Amniotic epithelial cell (primary cell): ENCODE data around the gene SFSWAP.
"Not testable (repeated sequence)": the region's sequence is repeated elsewhere in the genome, so short reads cannot be mapped to it uniquely, and the experiment has no call there.

Experiments used
- DNase-seq: peaks from one replicate; pipeline ENCODE4 v3.0.0-alpha.2; 2010; ENCODE audit warnings: low read depth

The SFSWAP gene

GRCh38 chr12:131679816-131680215 lies 31.1 kb upstream of the SFSWAP start:
- DNase-seq, result not testable (repeated sequence)

GRCh38 chr12:131680392-131681256 lies 30.3 kb upstream of the SFSWAP start:
- DNase-seq, result not testable (repeated sequence)

GRCh38 chr12:131681257-131681620 lies 29.7 kb upstream of the SFSWAP start:
- DNase-seq, result no peak

GRCh38 chr12:131681746-131682509 lies 29.0 kb upstream of the SFSWAP start:
- not testable (repeated sequence) for DNase-seq

- no peak for DNase-seq
Measured at GRCh38 chr12:131682510-131682895, 28.4 kb upstream of the SFSWAP start.

- DNase-seq, result no peak
Measured at GRCh38 chr12:131683266-131684014, 27.4 kb upstream of the SFSWAP start.

- no peak for DNase-seq
Measured at GRCh38 chr12:131684015-131684725, 26.7 kb upstream of the SFSWAP start.

- no peak for DNase-seq
Measured at GRCh38 chr12:131687346-131688125, 23.4 kb upstream of the SFSWAP start.

- no peak for DNase-seq
Measured at GRCh38 chr12:131688131-131688844, 22.6 kb upstream of the SFSWAP start.

GRCh38 chr12:131688845-131689154 lies 22.1 kb upstream of the SFSWAP start:
- DNase-seq, result no peak

- no peak for DNase-seq
Measured at GRCh38 chr12:131690320-131690719, 20.6 kb upstream of the SFSWAP start.

- DNase-seq, result no peak
Measured at GRCh38 chr12:131692431-131692830, 18.5 kb upstream of the SFSWAP start.

- DNase-seq, result no peak
Measured at GRCh38 chr12:131693149-131693548, 17.7 kb upstream of the SFSWAP start.

- no peak for DNase-seq
Measured at GRCh38 chr12:131694116-131694838, 16.6 kb upstream of the SFSWAP start.

GRCh38 chr12:131695968-131696367 lies 14.9 kb upstream of the SFSWAP start:
- DNase-seq, result no peak

GRCh38 chr12:131698286-131698685 lies 12.6 kb upstream of the SFSWAP start:
- no peak for DNase-seq

GRCh38 chr12:131699434-131699833 lies 11.5 kb upstream of the SFSWAP start:
- DNase-seq, result no peak

GRCh38 chr12:131700271-131700670 lies 10.6 kb upstream of the SFSWAP start:
- DNase-seq, result no peak

GRCh38 chr12:131701705-131702572 lies 9.0 kb upstream of the SFSWAP start:
- no peak for DNase-seq
